Dedifferentiated amniotic fluid mesenchymal stem cell (primary cell): ENCODE results near the gene MACROH2A1.

Source experiments
- DNase-seq: peaks from one replicate; pipeline ENCODE4 v3.0.0-alpha.2; 2016; ENCODE audit errors: extremely low spot score

MACROH2A1 gene

GRCh38 chr5:135333732-135334515 lies 65.1 kb downstream of the MACROH2A1 start:
- DNase-seq, result no peak

- DNase-seq, result peak; percentile 80
These were observed 66.4 kb downstream of the MACROH2A1 start for GRCh38 chr5:135332519-135333150.

GRCh38 chr5:135331612-135332011 lies 67.4 kb downstream of the MACROH2A1 start:
- no peak for DNase-seq

- DNase-seq, result no peak
These were observed 68.3 kb downstream of the MACROH2A1 start for GRCh38 chr5:135330798-135331096.

- DNase-seq, result no peak
These were observed 68.9 kb downstream of the MACROH2A1 start for GRCh38 chr5:135329913-135330797.

GRCh38 chr5:135329066-135329912 lies 69.7 kb downstream of the MACROH2A1 start:
- no peak for DNase-seq

GRCh38 chr5:135328128-135328687 lies 70.8 kb downstream of the MACROH2A1 start:
- DNase-seq, result no peak

- DNase-seq, result no peak
These were observed 71.5 kb downstream of the MACROH2A1 start for GRCh38 chr5:135327429-135328127.

DNA sequence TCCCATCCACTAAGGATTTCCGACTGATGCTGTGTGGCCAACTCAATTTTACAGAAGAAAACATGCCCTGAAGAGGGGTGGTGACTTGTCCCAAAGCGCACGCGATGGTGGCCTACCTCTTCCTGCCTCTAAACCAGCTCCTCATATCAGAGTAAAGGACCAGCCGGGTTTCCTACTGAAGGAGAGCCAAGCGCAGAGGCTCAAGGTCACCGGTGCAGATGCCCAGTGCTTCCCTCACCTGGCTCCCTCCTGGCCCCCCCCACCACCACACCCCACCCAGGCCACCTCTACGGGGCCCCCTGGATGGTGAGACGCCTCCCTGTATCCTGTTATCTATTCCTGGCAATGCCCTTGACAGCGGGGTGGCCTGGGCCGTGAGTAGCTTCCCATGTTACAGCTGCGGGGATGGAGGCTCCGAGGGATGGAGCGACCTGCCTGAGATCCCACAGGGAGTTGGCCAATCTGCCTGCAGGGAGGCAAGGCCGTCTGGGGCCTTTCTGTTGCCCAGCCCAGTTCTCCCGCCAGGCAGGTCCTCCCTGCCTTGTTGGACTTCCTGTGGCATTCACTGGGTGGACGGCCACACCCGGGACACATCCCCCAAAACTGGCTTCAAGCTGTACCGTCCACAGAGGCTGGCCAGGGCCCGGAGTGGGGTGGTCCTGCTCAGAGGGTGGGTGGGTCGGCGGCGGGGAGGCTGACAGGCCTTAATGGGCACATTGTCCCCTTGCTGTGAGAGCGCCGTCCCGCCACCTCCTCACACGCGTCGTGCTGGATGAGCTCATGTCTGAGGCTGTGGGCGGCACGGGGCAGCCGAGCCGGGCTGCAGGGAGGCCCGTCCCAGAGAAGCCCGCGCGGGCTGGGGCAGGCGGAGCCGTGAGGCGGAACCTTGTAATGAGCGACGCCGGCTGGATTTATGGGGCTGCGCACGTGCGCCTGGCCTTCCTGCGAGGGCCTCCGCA lies 72.5 kb downstream of the MACROH2A1 start:
- DNase-seq, result no peak

DNA sequence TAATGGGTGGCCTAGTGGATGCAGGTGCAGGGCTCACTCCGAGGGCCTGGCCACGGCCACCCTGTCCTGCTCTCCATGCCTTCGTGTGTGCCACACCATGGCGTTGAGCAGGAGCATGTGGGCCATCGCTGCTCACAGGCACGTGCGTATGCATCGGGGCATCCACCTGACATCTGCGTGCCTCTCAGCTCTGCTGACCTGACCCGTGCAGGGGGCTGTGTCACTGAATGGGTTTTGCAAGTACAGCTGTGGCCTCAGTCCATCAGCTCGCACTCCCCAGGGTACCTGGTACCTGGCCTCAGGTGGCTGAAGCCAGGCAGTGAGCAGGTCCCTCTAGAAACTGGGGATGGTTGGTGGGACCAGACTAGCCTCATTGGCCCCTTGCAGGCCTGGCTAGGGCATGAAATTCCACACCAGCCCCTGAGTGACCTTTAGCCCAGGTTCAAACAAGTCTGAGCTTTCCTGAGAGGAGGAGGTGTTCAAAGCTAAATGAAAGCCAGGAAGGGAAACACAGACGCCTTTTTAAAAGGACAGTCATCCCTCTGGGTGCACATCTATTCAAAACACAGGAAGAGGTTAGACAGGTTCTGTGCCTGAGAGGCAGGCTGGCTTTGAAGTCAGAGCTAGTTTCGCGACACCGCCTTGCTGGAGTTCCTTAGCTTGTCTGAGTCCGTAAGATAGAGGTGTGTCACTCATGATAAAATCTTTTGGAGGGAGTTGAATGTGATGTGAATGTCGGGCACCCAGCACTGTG lies 74.0 kb downstream of the MACROH2A1 start:
- DNase-seq, result no peak

DNA sequence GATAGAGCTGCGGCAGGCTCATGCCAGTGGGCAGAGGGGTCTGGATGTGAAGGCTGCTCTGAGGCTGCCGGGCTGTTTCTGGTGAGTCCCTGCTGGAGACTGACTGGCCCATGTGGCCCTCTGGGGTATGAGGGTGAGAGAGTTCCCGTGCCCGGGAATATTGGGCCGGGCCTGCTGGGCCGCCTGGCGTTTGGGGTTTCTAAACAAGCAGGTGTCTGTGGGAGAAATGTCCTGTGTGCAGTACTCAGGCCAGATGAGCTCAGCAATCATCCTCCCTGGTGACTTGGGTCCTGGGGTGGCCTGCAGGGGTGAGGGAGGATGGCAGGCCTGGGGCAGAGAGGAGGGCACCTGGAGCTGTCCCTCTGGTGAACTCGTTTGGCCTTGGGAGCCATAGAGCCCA lies 74.9 kb downstream of the MACROH2A1 start:
- DNase-seq, result no peak

GRCh38 chr5:135323701-135324132 lies 75.3 kb downstream of the MACROH2A1 start:
- DNase-seq, result no peak

GRCh38 chr5:135323227-135323626 lies 75.8 kb downstream of the MACROH2A1 start:
- no peak for DNase-seq

GRCh38 chr5:135322744-135323143 lies 76.3 kb downstream of the MACROH2A1 start:
- no peak for DNase-seq

DNA sequence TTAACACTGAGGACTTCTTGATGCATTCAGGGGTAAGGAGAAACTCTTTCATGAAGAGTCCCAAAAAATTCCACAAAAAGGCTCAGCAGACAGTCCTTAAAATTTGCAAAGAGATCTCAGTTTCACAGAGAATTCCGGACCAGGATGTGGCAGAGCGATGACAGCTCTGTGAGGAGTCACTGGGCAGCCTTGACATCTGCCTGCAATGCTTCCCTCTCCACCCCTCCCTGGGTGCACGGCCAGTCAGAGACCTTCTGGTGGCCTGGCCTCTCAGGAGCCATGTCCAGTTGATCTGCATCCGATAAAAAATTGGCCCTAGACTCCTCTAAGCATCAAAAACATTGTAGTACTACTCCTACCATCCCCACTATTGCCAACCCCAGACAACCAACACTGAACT lies 76.8 kb downstream of the MACROH2A1 start:
- no peak for DNase-seq

DNA sequence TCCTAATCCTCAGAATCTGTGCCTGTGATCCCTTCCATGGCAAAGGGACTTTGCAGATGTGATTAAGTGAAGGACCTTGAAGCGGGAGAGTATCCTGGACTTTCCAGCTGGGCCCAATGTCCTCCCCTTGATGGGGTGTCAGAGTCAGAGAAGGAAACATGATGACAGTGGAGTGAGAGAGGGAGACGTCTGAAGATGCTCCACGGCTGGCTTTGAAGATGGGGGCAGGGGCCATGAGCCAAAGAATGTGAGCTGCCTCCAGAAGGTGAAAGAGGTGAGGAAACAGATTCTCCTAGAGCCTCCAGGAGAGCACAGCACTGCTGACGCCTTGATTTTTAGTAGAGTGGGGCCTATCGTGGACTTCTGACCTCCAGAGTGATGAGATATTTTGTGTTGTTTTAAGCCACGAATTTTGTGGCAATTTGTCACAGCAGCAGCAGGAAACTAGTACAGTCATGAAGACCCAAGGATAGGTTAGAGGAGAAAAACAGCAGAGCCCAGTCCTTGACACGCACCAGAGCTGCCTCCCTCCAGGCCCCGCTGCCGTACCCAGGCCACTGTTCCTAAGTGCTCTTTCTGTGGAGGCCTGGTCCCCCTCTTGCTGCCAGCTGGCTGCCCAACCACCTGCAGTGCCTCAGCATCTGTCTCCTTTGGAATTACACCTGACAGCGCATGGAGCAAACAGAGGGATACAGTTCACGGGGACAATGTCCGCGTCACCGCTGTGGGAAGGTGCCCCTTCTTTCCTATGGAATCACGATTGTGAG lies 78.1 kb downstream of the MACROH2A1 start:
- DNase-seq, result no peak

- no peak for DNase-seq
These were observed 79.0 kb downstream of the MACROH2A1 start for GRCh38 chr5:135319928-135320606.
